ENCODE results near the gene SNX22.

SNX22 gene

GRCh38 chr15:64136347-64136746, 15.2 kb upstream of the SNX22 start:
- no peak for DNase-seq

- no peak for DNase-seq
Measured at GRCh38 chr15:64137226-64137833, 14.2 kb upstream of the SNX22 start.

GRCh38 chr15:64138331-64138941, 13.1 kb upstream of the SNX22 start:
- no peak for DNase-seq

GRCh38 chr15:64141798-64142512, 9.6 kb upstream of the SNX22 start:
- no peak for DNase-seq

GRCh38 chr15:64143276-64143675, 8.3 kb upstream of the SNX22 start:
- DNase-seq = no peak

GRCh38 chr15:64144192-64144564, 7.4 kb upstream of the SNX22 start:
- DNase-seq = no peak

GRCh38 chr15:64144565-64145281, 6.8 kb upstream of the SNX22 start:
- no peak for DNase-seq

- DNase-seq = no peak
Measured at GRCh38 chr15:64146041-64146440, 5.5 kb upstream of the SNX22 start.

GRCh38 chr15:64146520-64146884, 5.0 kb upstream of the SNX22 start:
- no peak for DNase-seq

- DNase-seq = no peak
Measured at GRCh38 chr15:64146885-64147681, 4.4 kb upstream of the SNX22 start.

GRCh38 chr15:64148168-64148567, 3.4 kb upstream of the SNX22 start:
- DNase-seq = no peak

GRCh38 chr15:64148581-64148980, 3.0 kb upstream of the SNX22 start:
- DNase-seq = no peak

GRCh38 chr15:64149424-64149823, 2.1 kb upstream of the SNX22 start:
- DNase-seq = peak in 1 of 2 experiments; percentile 15

GRCh38 chr15:64149893-64150578, 1.5 kb upstream of the SNX22 start:
- DNase-seq = no peak

GRCh38 chr15:64152507-64153387, 1.2 kb downstream of the SNX22 start:
- no peak for DNase-seq

GRCh38 chr15:64153480-64154367, 2.2 kb downstream of the SNX22 start:
- peak; percentile 84 to 87 for DNase-seq

- DNase-seq = no peak
Measured at GRCh38 chr15:64155802-64156651, 4.5 kb downstream of the SNX22 start.

- no peak for DNase-seq
Measured at GRCh38 chr15:64156652-64157331, 5.3 kb downstream of the SNX22 start.
